GM12874 (cell line): ENCODE measurements around the gene S100PBP.

Source experiments
- TF ChIP-seq, protein P1 (sequence below): IDR thresholded peaks from 2 replicates; pipeline ENCODE4 v1.5.1; 2011; ENCODE audit warnings: low read depth, mild to moderate bottlenecking, control low read depth, low read length, moderate library complexity; ENCODE audit not compliant: insufficient read depth

Gene S100PBP

DNA sequence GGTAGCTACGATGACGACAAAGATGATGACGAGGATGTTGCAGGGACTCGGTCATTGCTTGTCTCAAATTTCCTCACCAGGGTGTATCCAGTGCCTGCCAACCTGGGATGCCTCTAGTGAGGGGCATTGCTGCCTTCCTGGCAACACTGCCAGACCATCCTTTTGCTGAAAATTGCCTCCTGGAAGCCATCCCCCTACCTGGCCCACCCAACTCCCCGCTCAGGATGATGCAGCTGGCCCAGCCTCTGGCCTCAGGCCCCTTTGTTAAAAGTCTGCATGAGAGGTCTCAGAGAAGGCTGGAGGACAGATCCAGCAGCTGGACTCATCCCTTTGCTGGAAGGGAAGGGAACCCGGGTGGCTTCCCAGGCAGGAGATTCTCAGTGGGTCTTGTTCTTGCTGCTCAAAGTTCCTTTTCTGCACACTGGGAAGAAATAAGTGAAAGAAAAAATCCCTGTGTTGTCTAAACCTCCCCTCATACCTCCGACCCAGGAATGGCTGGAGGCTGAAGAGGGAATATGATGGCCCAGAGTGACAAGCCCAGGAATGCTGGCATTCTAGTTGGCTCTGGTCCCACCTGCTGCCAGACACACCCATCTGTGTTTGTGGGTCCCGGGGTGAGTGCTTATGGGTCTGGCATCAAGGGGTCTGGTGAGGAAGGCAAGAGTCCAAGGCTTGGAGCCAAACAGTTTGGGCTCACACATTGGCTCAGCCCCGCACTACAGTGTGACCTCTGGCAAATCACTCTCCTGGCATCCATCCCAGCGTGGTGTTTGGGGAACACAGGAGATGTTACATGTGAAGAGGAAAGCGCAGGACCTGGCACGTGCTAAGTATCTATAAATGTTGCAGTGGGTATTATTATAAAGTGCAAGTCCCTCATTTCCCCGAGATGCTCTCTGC lies 60.0 kb downstream of the S100PBP start:
- TF ChIP-seq, protein P1, sequence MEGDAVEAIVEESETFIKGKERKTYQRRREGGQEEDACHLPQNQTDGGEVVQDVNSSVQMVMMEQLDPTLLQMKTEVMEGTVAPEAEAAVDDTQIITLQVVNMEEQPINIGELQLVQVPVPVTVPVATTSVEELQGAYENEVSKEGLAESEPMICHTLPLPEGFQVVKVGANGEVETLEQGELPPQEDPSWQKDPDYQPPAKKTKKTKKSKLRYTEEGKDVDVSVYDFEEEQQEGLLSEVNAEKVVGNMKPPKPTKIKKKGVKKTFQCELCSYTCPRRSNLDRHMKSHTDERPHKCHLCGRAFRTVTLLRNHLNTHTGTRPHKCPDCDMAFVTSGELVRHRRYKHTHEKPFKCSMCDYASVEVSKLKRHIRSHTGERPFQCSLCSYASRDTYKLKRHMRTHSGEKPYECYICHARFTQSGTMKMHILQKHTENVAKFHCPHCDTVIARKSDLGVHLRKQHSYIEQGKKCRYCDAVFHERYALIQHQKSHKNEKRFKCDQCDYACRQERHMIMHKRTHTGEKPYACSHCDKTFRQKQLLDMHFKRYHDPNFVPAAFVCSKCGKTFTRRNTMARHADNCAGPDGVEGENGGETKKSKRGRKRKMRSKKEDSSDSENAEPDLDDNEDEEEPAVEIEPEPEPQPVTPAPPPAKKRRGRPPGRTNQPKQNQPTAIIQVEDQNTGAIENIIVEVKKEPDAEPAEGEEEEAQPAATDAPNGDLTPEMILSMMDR, result no peak

DNA sequence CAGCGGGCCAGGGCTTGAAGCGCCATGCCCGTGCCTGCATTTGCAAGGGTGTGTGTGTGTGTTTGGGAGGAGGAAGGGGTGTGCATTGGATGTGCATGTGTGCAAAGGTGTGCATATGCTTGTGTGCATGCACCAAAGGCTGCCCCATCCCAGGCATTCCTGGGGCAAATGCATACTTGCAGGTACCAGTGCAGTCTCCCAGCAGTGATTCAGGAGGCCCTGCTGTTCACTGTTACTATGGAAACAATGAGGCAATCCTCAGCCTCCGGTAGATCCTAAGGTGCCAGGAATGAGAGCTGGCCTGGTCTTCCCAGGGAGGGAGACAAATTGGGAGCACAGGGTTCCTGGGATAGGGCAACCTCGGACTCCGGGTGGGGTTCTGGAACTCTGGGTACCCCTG lies 60.7 kb downstream of the S100PBP start:
- TF ChIP-seq, protein P1, result no peak

DNA sequence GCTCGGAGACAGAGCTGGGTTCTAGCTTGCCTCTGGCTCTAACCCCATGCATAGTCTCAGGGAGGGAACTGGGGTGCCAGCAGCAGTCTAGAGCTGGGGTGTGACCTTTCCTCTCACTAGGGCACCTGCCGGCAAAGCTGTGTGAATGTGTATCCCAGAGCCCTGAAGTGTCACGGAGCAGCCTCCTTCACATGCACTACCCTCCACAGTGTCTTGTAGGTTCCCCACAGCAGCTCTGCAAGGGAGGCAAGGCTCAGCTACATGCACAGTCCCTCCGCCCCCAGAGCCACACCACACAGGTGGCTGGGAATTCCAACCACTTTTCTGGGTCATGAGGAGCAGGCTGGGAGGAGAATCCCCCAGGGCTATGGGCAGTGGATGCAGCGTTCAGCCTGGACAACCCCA lies 61.2 kb downstream of the S100PBP start:
- TF ChIP-seq, protein P1, result no peak

DNA sequence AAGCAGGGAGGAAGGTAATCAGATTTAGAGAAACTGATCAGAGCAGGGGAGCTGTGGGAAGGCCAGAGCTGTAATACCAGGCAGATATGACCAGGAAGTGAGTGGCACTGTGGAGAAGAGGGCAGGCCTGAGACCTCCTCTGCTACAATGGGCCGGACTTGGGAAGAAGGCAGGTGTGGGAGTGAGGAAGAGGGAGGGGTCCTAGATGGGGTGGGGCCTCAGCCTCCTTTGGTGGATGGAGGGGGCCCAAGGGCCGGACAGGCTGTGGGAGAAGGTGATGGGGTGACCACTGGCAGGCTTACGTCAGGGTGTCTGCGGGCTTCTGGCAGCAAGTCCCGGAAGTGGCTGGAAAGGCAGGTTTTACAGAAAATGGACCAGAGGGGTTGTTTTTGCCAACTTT lies 63.8 kb downstream of the S100PBP start:
- TF ChIP-seq, protein P1, result no peak

DNA sequence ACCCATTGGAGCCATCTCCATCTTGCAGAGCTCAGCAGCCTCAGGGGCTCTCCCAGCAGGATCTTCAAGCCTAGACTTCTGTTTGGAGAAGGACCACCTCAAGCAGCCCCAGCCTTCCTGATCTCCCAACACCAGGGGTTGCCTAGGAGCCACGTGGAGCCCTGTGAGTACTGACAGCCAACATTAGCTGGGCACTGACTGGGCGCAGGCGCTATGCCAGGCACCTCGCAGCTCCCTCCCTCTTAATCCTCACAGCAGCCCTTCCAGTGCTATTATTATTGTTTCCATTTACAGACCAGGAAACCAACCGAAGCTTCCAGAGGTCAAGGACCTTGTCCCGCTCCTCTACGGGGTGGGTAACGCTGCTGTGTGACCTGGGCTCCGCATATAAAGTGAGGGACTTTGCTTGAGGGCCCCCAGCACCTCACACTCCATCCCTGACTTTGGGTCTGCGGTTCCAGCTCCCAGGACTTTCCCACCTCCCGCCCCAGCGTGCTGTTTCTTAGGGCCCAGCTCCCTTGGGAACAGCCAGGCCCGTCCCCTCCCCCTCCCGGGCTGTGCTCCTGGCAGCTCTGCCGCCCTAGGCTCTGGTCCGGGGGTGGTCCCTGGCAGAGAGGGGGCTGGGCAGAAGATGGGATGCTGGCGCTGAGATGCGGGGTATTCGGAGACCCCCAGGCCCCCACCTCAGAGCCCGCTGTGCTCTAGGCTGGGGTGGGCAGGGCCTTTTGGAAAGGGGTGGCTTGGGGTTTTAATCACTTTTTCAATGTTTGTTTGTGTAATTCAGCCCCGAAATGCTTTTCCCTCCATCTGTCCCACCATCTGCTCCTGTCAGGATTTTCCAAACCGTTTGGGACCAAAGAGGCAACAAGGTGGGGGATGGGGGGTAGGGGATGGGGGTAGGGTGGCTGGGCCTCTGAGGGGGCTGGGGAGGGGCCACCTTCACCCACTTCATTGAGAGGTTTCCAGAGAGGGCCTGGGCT lies 64.7 kb downstream of the S100PBP start:
- TF ChIP-seq, protein P1, result no peak

DNA sequence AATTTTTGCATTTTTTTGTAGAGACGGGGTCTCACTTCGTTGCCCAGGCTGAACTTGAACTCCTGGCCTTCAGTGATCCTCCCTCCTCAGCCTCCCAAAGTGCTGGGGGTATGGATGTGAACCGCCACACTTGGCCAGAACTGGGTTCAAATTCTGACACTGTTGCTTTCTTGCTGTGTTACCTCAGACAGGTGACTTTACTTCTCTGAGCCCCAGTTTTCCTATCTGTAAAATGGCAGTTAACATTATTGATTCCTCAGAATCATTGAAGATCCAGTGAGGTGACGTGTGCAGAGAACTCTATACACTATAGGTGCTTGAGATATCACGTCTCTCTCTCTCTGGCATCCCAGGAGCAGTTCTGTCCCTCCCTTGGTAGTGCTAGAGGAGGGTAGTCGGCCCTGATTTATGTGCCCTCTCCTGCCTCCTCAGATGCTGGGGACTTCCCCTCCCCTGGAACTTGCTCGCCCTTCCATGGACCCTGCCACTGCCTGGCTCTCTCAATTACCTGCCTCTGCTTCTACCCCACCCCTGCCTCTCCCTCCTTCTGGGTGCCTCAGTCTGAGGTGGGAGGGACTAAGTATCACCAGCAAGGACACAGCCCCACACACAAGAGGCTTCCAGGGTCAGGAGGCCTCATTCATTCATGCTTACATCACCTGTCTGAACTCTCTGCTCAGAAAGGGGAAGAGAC lies 66.0 kb downstream of the S100PBP start:
- TF ChIP-seq, protein P1, result no peak

DNA sequence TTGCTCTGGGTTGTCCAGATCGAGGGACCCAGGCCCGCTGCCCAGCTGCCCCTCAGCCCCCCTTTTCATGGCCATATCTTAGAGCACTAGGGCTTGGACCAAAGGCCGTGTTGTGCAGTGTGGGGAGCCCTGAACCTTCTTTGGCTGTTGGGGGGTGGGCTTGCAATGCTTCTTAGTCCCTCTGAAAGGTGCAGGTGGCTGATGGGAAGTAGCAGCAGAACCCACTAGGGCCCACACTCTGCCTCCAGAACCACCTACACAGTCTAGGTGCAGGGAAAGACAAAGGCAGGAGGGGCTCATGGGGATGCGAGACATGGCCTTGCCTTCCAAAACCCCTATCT lies 66.5 kb downstream of the S100PBP start:
- TF ChIP-seq, protein P1, result no peak
